Testis (tissue), 2 donors: ENCODE data around the gene THAP10.

Source experiments
- CTCF ChIP-seq, 3 experiments: fragments of 450-650 bp in 2 of 3; fragments of 200-600 bp in 1 of 3; sonication (generic) in 1 of 3; IDR thresholded peaks; one replicate each; pipeline ENCODE4 v1.5.1; 2016 to 2019; ENCODE audit warnings: antibody characterized with exemption in 3 of 3, mild to moderate bottlenecking in 2 of 3, moderate library complexity in 1 of 3
- POLR2A ChIP-seq: fragments of 450-650 bp; IDR thresholded peaks from one replicate; pipeline ENCODE4 v1.6.1; 2017; ENCODE audit warnings: antibody characterized with exemption, mild to moderate bottlenecking, moderate library complexity

GRCh38 chr15:70916531-70916930 is 24.3 kb upstream of the THAP10 start:
- TF ChIP-seq CTCF (IDR thresholded peaks at IDR 0.05) = no peak
- no peak for TF ChIP-seq POLR2A
